Neural cell (in vitro differentiated cells): Measurements from ENCODE around the gene INVS. TPM values are rescaled to one million over a fixed set of nuclear protein-coding genes. Genes with fewer than 3 reads are reported as not detected.

Experiments
- H2AFZ ChIP-seq: fragments of 200-600, 300-800 bp; sonication (generic), shearing (Covaris generic); 2 replicates; pipeline ENCODE4 v1.6.0; 2014; ENCODE audit warnings: low read depth, mild to moderate bottlenecking, antibody characterized with exemption, low read length, moderate library complexity
- H3F3A ChIP-seq: fragments of 200-600 bp; shearing (Covaris generic); 2 replicates; pipeline ENCODE4 v1.6.1; 2016; ENCODE audit warnings: mild to moderate bottlenecking, moderate library complexity, mixed read lengths, antibody characterized with exemption, low read length; ENCODE audit not compliant: insufficient read depth, poor library complexity, severe bottlenecking
- H3K27ac ChIP-seq: fragments of 200-600, 300-800 bp; sonication (generic), shearing (Covaris generic); 2 replicates; pipeline ENCODE4 v1.5.1; 2014; ENCODE audit warnings: mild to moderate bottlenecking, low read length, moderate library complexity
- H3K27me3 ChIP-seq: fragments of 300-800, 200-600 bp; sonication (generic), shearing (Covaris generic); 2 replicates; pipeline ENCODE4 v1.6.0; 2014; ENCODE audit warnings: mild to moderate bottlenecking, low read depth, low read length, moderate library complexity; ENCODE audit not compliant: insufficient read depth
- H3K36me3 ChIP-seq: fragments of 300-800, 200-600 bp; sonication (generic), shearing (Covaris generic); 2 replicates; pipeline ENCODE4 v1.5.1; 2014; ENCODE audit warnings: mild to moderate bottlenecking, antibody characterized with exemption, low read length, moderate library complexity; ENCODE audit not compliant: insufficient read depth
- H3K4me2 ChIP-seq: fragments of 300-800, 200-600 bp; sonication (generic), shearing (Covaris generic); 2 replicates; pipeline ENCODE4 v1.6.0; 2014; ENCODE audit warnings: mild to moderate bottlenecking, low read length
- H3K4me3 ChIP-seq: fragments of 300-800, 200-600 bp; sonication (generic), shearing (Covaris generic); 2 replicates; pipeline ENCODE4 v1.5.1; 2014; ENCODE audit warnings: mild to moderate bottlenecking, low read length, moderate library complexity
- H3K79me2 ChIP-seq: fragments of 200-600 bp; shearing (Covaris generic); replicated peaks from 2 replicates; pipeline ENCODE4 v1.6.0; 2014; ENCODE audit warnings: mild to moderate bottlenecking, low read length, moderate library complexity; ENCODE audit not compliant: insufficient read depth
- H3K9ac ChIP-seq: fragments of 300-800, 200-600 bp; sonication (generic), shearing (Covaris generic); 2 replicates; pipeline ENCODE4 v1.6.1; 2016; ENCODE audit warnings: mild to moderate bottlenecking, low read length, mixed read lengths
- H3K9me2 ChIP-seq: fragments of 200-600 bp; shearing (Covaris generic); 2 replicates; pipeline ENCODE4 v1.6.1; 2016; ENCODE audit warnings: mild to moderate bottlenecking, low read length, mixed read lengths; ENCODE audit not compliant: insufficient read depth
- H3K9me3 ChIP-seq: fragments of 200-600, 300-800 bp; sonication (generic), shearing (Covaris generic); 2 replicates; pipeline ENCODE4 v1.6.1; 2016; ENCODE audit warnings: mild to moderate bottlenecking, mixed run types, low read length, moderate library complexity, mixed read lengths
- H4K20me1 ChIP-seq: fragments of 200-600 bp; shearing (Covaris generic); 2 replicates; pipeline ENCODE4 v1.6.1; 2016; ENCODE audit warnings: mild to moderate bottlenecking, mixed run types; ENCODE audit not compliant: insufficient read depth
- EP300 ChIP-seq: fragments of 450-650 bp; conservative IDR thresholded peaks from 2 replicates; pipeline ENCODE4 v1.6.1; 2014; ENCODE audit warnings: antibody characterized with exemption, mild to moderate bottlenecking, moderate library complexity; ENCODE audit not compliant: poor library complexity, severe bottlenecking
- EZH2 ChIP-seq: fragments of 200-600, 300-800 bp; shearing (Covaris generic), sonication (generic); IDR thresholded peaks from 2 replicates; pipeline ENCODE4 v1.6.1; 2014; ENCODE audit warnings: antibody characterized with exemption, low read length, borderline replicate concordance, mild to moderate bottlenecking; ENCODE audit not compliant: insufficient read depth, poor library complexity, severe bottlenecking
- MXI1 ChIP-seq: fragments of 450-650 bp; conservative IDR thresholded peaks from 2 replicates; pipeline ENCODE4 v1.6.1; 2014; ENCODE audit warnings: antibody characterized with exemption, mild to moderate bottlenecking; ENCODE audit not compliant: poor library complexity, severe bottlenecking
- POLR2AphosphoS5 ChIP-seq: IDR thresholded peaks from 2 replicates; pipeline ENCODE4 v1.6.1; 2012
- RAD21 ChIP-seq: fragments of 450-650 bp; conservative IDR thresholded peaks from 2 replicates; pipeline ENCODE4 v1.6.1; 2014; ENCODE audit warnings: antibody characterized with exemption, mild to moderate bottlenecking, moderate library complexity
- SMC3 ChIP-seq: fragments of 450-650 bp; conservative IDR thresholded peaks from 2 replicates; pipeline ENCODE4 v1.6.1; 2014; ENCODE audit warnings: antibody characterized with exemption, mild to moderate bottlenecking, moderate library complexity; ENCODE audit not compliant: poor library complexity
- TAF1 ChIP-seq: IDR thresholded peaks from 2 replicates; pipeline ENCODE4 v1.6.1; 2012; ENCODE audit warnings: low read depth
- polyA plus RNA-seq: library from polyadenylated mRNA; depleted of rRNA; stranded (reverse); fragments of >200 nt; gene quantifications from 2 replicates; pipeline ENCODE4 v1.2.3, GENCODE V29; 2014
- TF ChIP-seq, protein P1 (sequence below): fragments of 450-650 bp; IDR thresholded peaks from 2 replicates; pipeline ENCODE4 v1.5.1; 2014; ENCODE audit warnings: antibody characterized with exemption, mild to moderate bottlenecking, moderate library complexity; ENCODE audit not compliant: poor library complexity, severe bottlenecking
- TF ChIP-seq, protein P2 (sequence below): IDR thresholded peaks from 2 replicates; pipeline ENCODE4 v1.6.1; 2012; ENCODE audit warnings: borderline replicate concordance

Gene INVS
- polyA plus RNA-seq, 1 donor from 2014 or later, result 11.3 TPM

DNA sequence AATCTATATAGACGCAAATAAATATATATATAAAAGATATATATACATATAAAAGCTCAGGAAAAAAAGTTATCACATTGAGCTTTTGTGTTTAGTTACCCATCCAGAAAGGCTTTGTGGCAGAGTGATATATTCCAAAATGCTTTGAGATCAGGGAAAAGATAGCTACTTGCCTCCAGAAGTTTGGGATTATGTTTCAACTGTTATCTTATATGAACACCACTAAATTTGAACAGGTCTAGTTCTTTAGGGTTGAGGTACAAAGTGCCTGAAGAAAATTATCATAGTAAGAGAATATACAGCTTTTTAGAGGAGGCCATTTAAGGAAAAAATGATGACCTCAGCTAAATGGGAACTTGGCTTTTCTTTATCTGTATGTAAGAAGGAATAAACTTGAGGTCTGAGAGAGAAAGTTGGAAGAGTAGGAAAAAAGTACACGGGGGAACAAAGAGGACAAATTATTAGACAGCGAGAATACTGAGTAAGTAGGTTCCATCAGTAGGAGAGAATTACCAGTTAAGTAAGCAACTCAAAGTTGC, 2.6 kb upstream of the INVS start:
- no peak overlapping the region for H2AFZ ChIP-seq
- no peaks in the 10 kb centered on the region for H4K20me1 ChIP-seq
- no peaks in the 10 kb centered on the region for H3K27me3 ChIP-seq
- no peak overlapping the region for H3K27ac ChIP-seq
- no peaks in the 10 kb centered on the region for H3F3A ChIP-seq
- H3K79me2 ChIP-seq, result peaks cover 50% of the 10 kb centered on the region
- no peak overlapping the region for H3K9ac ChIP-seq
- peak overlapping the region; percentile 100 for H3K4me2 ChIP-seq
- H3K9me2 ChIP-seq, result no peaks in the 10 kb centered on the region
- no peaks in the 10 kb centered on the region for H3K9me3 ChIP-seq
- TF ChIP-seq EP300, result no peak
- no peak for TF ChIP-seq EZH2
- TF ChIP-seq TAF1, result no peak
- no peak for TF ChIP-seq MXI1
- no peak for TF ChIP-seq SMC3
- TF ChIP-seq POLR2AphosphoS5, result no peak
- TF ChIP-seq, protein P1, sequence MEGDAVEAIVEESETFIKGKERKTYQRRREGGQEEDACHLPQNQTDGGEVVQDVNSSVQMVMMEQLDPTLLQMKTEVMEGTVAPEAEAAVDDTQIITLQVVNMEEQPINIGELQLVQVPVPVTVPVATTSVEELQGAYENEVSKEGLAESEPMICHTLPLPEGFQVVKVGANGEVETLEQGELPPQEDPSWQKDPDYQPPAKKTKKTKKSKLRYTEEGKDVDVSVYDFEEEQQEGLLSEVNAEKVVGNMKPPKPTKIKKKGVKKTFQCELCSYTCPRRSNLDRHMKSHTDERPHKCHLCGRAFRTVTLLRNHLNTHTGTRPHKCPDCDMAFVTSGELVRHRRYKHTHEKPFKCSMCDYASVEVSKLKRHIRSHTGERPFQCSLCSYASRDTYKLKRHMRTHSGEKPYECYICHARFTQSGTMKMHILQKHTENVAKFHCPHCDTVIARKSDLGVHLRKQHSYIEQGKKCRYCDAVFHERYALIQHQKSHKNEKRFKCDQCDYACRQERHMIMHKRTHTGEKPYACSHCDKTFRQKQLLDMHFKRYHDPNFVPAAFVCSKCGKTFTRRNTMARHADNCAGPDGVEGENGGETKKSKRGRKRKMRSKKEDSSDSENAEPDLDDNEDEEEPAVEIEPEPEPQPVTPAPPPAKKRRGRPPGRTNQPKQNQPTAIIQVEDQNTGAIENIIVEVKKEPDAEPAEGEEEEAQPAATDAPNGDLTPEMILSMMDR, result no peak
- TF ChIP-seq RAD21, result no peak
- TF ChIP-seq, protein P2, sequence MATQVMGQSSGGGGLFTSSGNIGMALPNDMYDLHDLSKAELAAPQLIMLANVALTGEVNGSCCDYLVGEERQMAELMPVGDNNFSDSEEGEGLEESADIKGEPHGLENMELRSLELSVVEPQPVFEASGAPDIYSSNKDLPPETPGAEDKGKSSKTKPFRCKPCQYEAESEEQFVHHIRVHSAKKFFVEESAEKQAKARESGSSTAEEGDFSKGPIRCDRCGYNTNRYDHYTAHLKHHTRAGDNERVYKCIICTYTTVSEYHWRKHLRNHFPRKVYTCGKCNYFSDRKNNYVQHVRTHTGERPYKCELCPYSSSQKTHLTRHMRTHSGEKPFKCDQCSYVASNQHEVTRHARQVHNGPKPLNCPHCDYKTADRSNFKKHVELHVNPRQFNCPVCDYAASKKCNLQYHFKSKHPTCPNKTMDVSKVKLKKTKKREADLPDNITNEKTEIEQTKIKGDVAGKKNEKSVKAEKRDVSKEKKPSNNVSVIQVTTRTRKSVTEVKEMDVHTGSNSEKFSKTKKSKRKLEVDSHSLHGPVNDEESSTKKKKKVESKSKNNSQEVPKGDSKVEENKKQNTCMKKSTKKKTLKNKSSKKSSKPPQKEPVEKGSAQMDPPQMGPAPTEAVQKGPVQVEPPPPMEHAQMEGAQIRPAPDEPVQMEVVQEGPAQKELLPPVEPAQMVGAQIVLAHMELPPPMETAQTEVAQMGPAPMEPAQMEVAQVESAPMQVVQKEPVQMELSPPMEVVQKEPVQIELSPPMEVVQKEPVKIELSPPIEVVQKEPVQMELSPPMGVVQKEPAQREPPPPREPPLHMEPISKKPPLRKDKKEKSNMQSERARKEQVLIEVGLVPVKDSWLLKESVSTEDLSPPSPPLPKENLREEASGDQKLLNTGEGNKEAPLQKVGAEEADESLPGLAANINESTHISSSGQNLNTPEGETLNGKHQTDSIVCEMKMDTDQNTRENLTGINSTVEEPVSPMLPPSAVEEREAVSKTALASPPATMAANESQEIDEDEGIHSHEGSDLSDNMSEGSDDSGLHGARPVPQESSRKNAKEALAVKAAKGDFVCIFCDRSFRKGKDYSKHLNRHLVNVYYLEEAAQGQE, result no peak
- H3K36me3 ChIP-seq, result no peaks in the 10 kb centered on the region
- peak overlapping the region; percentile 100 for H3K4me3 ChIP-seq

DNA sequence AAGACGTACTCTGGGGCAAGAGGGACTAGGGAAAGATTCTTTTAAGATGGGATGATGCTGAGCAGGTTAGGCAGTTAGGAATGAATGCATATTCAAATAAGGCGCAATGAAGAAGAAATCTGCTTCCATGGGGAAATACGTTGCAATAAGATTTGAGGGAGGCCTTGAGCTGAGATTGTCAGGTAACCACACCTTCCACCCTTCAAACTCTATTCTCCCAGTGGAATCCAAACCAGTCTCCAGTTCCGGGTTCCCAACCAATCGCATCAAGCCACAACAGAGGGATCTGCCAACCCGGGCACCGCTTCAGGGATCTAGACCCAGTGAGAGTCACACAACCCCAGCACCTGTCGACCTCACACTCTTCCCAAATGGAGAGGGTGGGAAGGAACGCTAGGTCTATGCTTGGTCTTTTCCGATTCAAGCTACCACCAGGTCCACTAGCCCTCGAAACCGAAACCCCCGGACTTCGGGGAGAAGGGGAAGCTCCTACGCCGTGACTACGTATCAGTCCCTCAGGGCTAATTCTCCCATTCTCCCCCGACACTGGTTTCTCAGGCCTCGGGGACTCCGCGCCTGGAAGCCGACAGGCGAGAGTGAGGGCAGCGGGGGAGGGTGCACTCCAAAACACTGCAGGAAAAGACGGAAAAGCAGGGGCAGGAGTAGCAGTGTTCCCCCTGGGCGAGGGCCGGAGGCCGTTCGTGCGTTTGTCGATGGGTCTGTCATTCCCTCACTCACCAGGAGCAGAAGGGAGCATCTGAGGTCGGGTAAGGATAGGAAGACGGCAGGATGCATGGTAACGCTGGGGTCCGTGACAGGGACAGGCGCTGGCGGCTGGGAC, 777 bp upstream of the INVS start:
- no peaks in the 10 kb centered on the region for H3K36me3 ChIP-seq
- H3K9me2 ChIP-seq, result no peaks in the 10 kb centered on the region
- peak overlapping the region; percentile 71 for H2AFZ ChIP-seq
- H3K27me3 ChIP-seq, result no peaks in the 10 kb centered on the region
- peak overlapping the region; percentile 94 for H3K9ac ChIP-seq
- TF ChIP-seq EZH2 (no peak), TAF1 (no peak), POLR2AphosphoS5 (peak; percentile 66), RAD21 (peak; percentile 32), MXI1 (peak; percentile 61), SMC3 (no peak), EP300 (no peak)
- TF ChIP-seq, protein P1, result no peak
- TF ChIP-seq, protein P2, result peak; percentile 26
- no peaks in the 10 kb centered on the region for H4K20me1 ChIP-seq
- no peaks in the 10 kb centered on the region for H3K9me3 ChIP-seq
- H3K79me2 ChIP-seq, result peaks cover 38% of the 10 kb centered on the region
- H3K27ac ChIP-seq, result peak overlapping the region; percentile 93
- H3K4me2 ChIP-seq, result peak overlapping the region; percentile 100
- H3F3A ChIP-seq, result no peaks in the 10 kb centered on the region
- H3K4me3 ChIP-seq, result peak overlapping the region; percentile 100
